Gastrocnemius medialis (tissue), 4 donors: ENCODE data around the gene ITPK1. TPM values are rescaled to one million over a fixed set of nuclear protein-coding genes. Genes with fewer than 3 reads are reported as not detected.

Experiments used
- ATAC-seq, 2 donors: fragments of 150-250 bp; one replicate each; pipeline ENCODE4 v1.9.1; 2016
- DNase-seq, 2 donors: peaks; one replicate each; pipeline ENCODE4 v3.0.0-alpha.2; 2019
- H3K27ac ChIP-seq, 4 donors: fragments of 200-600 bp; sonication (generic); 1 replicate in 1 of 4; 2 replicates in 3 of 4; pipeline ENCODE4 v1.5.1; 2016 to 2018; ENCODE audit warnings: mild to moderate bottlenecking in 2 of 4, moderate library complexity in 1 of 4
- H3K27me3 ChIP-seq, 3 donors: fragments of 200-600 bp; sonication (generic) in 2 of 3; 1 replicate in 1 of 3; 2 replicates in 2 of 3; pipeline versions ENCODE4 v1.5.1 to v1.6.0; 2016 to 2019; ENCODE audit warnings: mild to moderate bottlenecking in 1 of 3, moderate library complexity in 1 of 3
- H3K36me3 ChIP-seq, 2 donors: fragments of 200-600 bp; sonication (generic) in 1 of 2; one replicate each; pipeline ENCODE4 v1.5.1; 2017 to 2018
- H3K4me1 ChIP-seq, 2 donors: fragments of 200-600 bp; sonication (generic) in 1 of 2; one replicate each; pipeline ENCODE4 v1.5.1; 2016 to 2017; ENCODE audit warnings: mild to moderate bottlenecking in 2 of 2
- H3K4me3 ChIP-seq, 4 donors: fragments of 200-600 bp; sonication (generic) in 3 of 4; 1 replicate in 1 of 4; 2 replicates in 3 of 4; pipeline ENCODE4 v1.5.1; 2016 to 2019; ENCODE audit warnings: mild to moderate bottlenecking in 2 of 4
- H3K9me3 ChIP-seq, 3 donors: fragments of 200-600 bp; sonication (generic) in 2 of 3; 1 replicate in 1 of 3; 2 replicates in 2 of 3; pipeline ENCODE4 v1.5.1; 2016 to 2019
- POLR2A ChIP-seq, 2 donors: fragments of 450-650 bp; IDR thresholded peaks; one replicate each; pipeline ENCODE4 v1.6.1; 2017; ENCODE audit warnings: antibody characterized with exemption in 2 of 2, mild to moderate bottlenecking in 2 of 2, moderate library complexity in 2 of 2
- in situ Hi-C, 4 donors: fragments of 200-750 bp; cut with MboI; loops; one replicate each; pipeline versions ENCODE4 v1.15.0 to v1.8.0; 2017; ENCODE audit warnings: low sequenced_read_pairs in 4 of 4
- intact Hi-C: fragments of 100-400 bp; cut with DNase I; formaldehyde crosslinking; loops from one replicate; pipeline ENCODE4 v1.15.1; 2023; ENCODE audit warnings: low total_unique reads
- total RNA-seq, 4 donors: library from RNA; depleted of rRNA; stranded (reverse); fragments of >200 nt; gene quantifications; one replicate each; pipeline versions ENCODE4 v1.1.0 to v1.2.3, GENCODE V29; 2016
- TF ChIP-seq, protein P1 (sequence below), 5 experiments: fragments of 450-650 bp in 3 of 5; fragments of 200-600 bp in 2 of 5; sonication (generic) in 2 of 5; IDR thresholded peaks in 4 of 5; conservative IDR thresholded peaks in 1 of 5; 1 replicate in 4 of 5; 2 replicates in 1 of 5; pipeline ENCODE4 v1.5.1; 2016 to 2019; ENCODE audit warnings: antibody characterized with exemption in 5 of 5, mild to moderate bottlenecking in 3 of 5, moderate library complexity in 3 of 5

ITPK1 gene
- total RNA-seq, 4 donors from 2014 or later: 49.7 to 80.1 (median 53.6) TPM

GRCh38 chr14:92888896-92889295, 226.8 kb downstream of the ITPK1 start:
- no peak for TF ChIP-seq POLR2A (IDR thresholded peaks at IDR 0.05)
- TF ChIP-seq, protein P1, sequence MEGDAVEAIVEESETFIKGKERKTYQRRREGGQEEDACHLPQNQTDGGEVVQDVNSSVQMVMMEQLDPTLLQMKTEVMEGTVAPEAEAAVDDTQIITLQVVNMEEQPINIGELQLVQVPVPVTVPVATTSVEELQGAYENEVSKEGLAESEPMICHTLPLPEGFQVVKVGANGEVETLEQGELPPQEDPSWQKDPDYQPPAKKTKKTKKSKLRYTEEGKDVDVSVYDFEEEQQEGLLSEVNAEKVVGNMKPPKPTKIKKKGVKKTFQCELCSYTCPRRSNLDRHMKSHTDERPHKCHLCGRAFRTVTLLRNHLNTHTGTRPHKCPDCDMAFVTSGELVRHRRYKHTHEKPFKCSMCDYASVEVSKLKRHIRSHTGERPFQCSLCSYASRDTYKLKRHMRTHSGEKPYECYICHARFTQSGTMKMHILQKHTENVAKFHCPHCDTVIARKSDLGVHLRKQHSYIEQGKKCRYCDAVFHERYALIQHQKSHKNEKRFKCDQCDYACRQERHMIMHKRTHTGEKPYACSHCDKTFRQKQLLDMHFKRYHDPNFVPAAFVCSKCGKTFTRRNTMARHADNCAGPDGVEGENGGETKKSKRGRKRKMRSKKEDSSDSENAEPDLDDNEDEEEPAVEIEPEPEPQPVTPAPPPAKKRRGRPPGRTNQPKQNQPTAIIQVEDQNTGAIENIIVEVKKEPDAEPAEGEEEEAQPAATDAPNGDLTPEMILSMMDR (IDR thresholded peaks at IDR 0.05 in 4 of 5, conservative IDR thresholded peaks at IDR 0.05 in 1 of 5): no peak
- Histone ChIP-seq H3K9me3 (no peaks in the 10 kb centered on the region), H3K4me3 (no peak overlapping the region), H3K27ac (no peak overlapping the region), H3K27me3 (peaks cover 0 to 3% (median 0%) of the 10 kb centered on the region in 3 donors), H3K4me1 (no peaks in the 10 kb centered on the region), H3K36me3 (no peaks in the 10 kb centered on the region)
- ATAC-seq (no peak), DNase-seq (no peak)
- intact Hi-C loops: no loop called here
- in situ Hi-C loops: no loop called here

- DNase-seq: no peak
- intact Hi-C loops: no loop called here
- peaks cover 0 to 3% (median 0%) of the 10 kb centered on the region in 3 donors for H3K27me3 ChIP-seq
Observed at GRCh38 chr14:92887157-92887556, 228.6 kb downstream of the ITPK1 start.

More at GRCh38 chr14:92887157-92887556, 228.6 kb downstream of the ITPK1 start:
- no peaks in the 10 kb centered on the region for H3K36me3 ChIP-seq
- in situ Hi-C loops: no loop called here
- H3K4me1 ChIP-seq: no peaks in the 10 kb centered on the region
- no peaks in the 10 kb centered on the region for H3K9me3 ChIP-seq
- no peak overlapping the region for H3K4me3 ChIP-seq
- no peak overlapping the region for H3K27ac ChIP-seq
- TF ChIP-seq, protein P1 (IDR thresholded peaks at IDR 0.05 in 4 of 5, conservative IDR thresholded peaks at IDR 0.05 in 1 of 5): no peak
- TF ChIP-seq POLR2A (IDR thresholded peaks at IDR 0.05): no peak
- no peak for ATAC-seq

Other genes with a start within 250 kb of the ITPK1 start
- under 1 TPM in 2 of 4 donors, not detected in 2; 0.22 to 0.25 TPM for gene CHGA, start 192.8 kb downstream of the ITPK1 start, total RNA-seq
- gene MOAP1, start 69.0 kb upstream of the ITPK1 start, total RNA-seq: 10 to 100 TPM; 31.1 to 41.9 (median 32.2) TPM
- 10 to 100 TPM in 3 of 4 donors, 1 to 10 TPM in 1; 9.7 to 16.0 (median 14.0) TPM for gene LYSET, start 69.4 kb upstream of the ITPK1 start, total RNA-seq
- 10 to 100 TPM in 2 of 4 donors, 1 to 10 TPM in 2; 8.3 to 17.9 (median 11.1) TPM for gene GON7, start 91.1 kb upstream of the ITPK1 start, total RNA-seq
- 10 to 100 TPM; 14.8 to 36.4 (median 27.4) TPM for gene UBR7, start 91.3 kb upstream of the ITPK1 start, total RNA-seq
- 10 to 100 TPM in 3 of 4 donors, 1 to 10 TPM in 1; 10.0 to 16.9 (median 12.1) TPM for gene BTBD7, start 217.1 kb upstream of the ITPK1 start, total RNA-seq
- not detected for gene COX8C, start 231.3 kb upstream of the ITPK1 start, total RNA-seq